Spleen (tissue), 7 donors: ENCODE measurements around the gene COPS8.

Source experiments
- POLR2A ChIP-seq, 3 donors: fragments of 450-650 bp; IDR thresholded peaks; one replicate each; pipeline ENCODE4 v1.5.1; 2017; ENCODE audit warnings: antibody characterized with exemption in 3 of 3, mild to moderate bottlenecking in 1 of 3
- TF ChIP-seq, protein P1 (sequence below), 11 experiments: fragments of 200-600 bp in 7 of 11; fragments of 450-650 bp in 4 of 11; sonication (generic) in 4 of 11; IDR thresholded peaks in 8 of 11; conservative IDR thresholded peaks in 3 of 11; 1 replicate in 7 of 11; 2 replicates in 4 of 11; pipeline versions ENCODE4 v1.4.0 to v1.8.0; 2016 to 2021; ENCODE audit warnings: antibody characterized with exemption in 11 of 11, inconsistent platforms in 4 of 11, mild to moderate bottlenecking in 1 of 11
- donor health status: DM: no; HTN: no; CAD: no; lungs with moderate emphysema.
- donor health status: DM: no; HTN: no; CAD: no.
- donor health status: DM: no; HTN: no; CAD: no.

DNA sequence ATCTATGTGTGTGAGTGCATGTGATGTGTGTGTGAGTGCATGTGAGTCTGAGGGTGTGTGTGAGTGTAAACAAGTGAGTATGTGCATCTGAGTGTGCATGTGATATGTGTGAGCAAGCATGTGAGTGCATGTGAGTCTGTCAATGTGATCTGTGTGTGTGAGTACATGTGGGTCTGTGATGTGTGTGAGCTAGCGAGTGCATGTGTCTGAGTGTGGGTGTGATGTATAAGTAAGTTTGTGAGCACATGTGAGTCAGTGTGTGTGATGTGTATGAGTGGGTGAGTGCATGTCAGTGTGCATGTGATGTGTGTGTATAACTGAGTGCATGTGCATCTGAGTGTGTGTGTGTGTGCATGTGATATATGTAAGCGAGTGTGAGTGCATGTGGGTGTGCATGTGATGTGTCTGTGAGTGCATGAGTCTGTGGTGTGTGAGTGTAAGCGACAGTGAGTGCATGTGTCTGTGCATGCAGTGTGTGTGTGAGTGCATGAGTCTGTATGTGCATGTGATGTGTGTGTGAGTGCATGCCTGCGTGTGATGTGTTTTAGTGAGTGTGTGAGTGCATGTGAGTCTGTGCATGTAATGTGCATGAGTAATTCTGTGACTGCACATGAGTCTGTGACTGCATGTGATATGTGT is 44.1 kb downstream of the COPS8 start:
- TF ChIP-seq, protein P1, sequence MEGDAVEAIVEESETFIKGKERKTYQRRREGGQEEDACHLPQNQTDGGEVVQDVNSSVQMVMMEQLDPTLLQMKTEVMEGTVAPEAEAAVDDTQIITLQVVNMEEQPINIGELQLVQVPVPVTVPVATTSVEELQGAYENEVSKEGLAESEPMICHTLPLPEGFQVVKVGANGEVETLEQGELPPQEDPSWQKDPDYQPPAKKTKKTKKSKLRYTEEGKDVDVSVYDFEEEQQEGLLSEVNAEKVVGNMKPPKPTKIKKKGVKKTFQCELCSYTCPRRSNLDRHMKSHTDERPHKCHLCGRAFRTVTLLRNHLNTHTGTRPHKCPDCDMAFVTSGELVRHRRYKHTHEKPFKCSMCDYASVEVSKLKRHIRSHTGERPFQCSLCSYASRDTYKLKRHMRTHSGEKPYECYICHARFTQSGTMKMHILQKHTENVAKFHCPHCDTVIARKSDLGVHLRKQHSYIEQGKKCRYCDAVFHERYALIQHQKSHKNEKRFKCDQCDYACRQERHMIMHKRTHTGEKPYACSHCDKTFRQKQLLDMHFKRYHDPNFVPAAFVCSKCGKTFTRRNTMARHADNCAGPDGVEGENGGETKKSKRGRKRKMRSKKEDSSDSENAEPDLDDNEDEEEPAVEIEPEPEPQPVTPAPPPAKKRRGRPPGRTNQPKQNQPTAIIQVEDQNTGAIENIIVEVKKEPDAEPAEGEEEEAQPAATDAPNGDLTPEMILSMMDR (IDR thresholded peaks at IDR 0.05 in 8 of 11, conservative IDR thresholded peaks at IDR 0.05 in 3 of 11) = no peak
- TF ChIP-seq POLR2A (IDR thresholded peaks at IDR 0.05) = no peak
